Measurements from ENCODE around the gene OR2L3.
"Not testable (repeated sequence)": the region's sequence is repeated elsewhere in the genome, so short reads cannot be mapped to it uniquely, and the experiment has no call there.

The OR2L3 gene

DNA sequence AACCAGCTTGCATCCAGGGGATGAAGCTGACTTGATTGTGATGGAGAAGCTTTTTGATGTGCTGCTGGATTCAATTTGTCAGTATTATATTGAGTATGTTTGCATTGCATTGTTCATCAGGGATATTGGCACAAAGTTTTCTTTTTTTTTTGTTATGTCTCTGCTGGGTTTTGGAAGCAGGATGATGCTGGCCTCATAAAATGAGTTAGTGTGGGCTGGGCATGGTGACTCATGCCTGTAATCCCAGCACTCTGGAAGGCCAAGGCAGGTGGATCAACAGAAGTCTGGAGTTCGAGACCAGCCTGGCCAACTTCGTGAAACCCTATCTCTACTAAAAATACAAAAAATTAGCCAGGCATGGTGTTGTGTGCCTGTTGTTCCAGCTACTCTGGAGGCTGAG is 8.6 kb downstream of the OR2L3 start:
- no peaks in the 10 kb centered on the region for H3K4me1 ChIP-seq (ENCODE audit: control insufficient read depth, insufficient read depth, low read length)
- H3K36me3 ChIP-seq (ENCODE audit: control insufficient read depth in 2 of 2, insufficient read depth in 2 of 2, low read length in 2 of 2) = no peaks in the 10 kb centered on the region
- no peak overlapping the region for H3K4me3 ChIP-seq (ENCODE audit: low read length in 2 of 2)
- no peak overlapping the region for H3K9ac ChIP-seq (ENCODE audit: low read length in 2 of 2)
- no peaks in the 10 kb centered on the region for H3K27me3 ChIP-seq (ENCODE audit: control insufficient read depth in 1 of 2, insufficient read depth in 2 of 2, low read length in 2 of 2)
- no peak overlapping the region for H3K27ac ChIP-seq (ENCODE audit: low read length)
- H3K9me3 ChIP-seq (ENCODE audit: control insufficient read depth in 2 of 2, low read length in 2 of 2) = no peaks in the 10 kb centered on the region

DNA sequence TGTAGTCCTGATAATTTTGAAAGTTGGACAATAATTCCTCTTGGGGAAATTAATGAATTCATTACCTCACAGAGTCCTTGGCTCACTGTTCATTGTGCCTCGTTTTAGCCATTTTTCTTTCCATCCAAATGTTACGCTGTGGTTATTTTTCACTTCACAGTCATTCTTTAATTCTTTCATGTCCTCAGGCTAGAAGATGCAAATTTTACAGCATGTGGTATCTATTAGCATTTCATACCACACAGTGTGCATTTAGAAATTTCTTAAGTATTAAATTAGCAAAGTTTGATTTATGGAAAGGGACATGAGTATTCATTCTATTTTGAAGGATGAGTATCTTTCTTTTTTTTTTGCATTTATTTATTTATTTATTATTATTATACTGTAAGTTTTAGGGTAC is 18.4 kb downstream of the OR2L3 start:
- Histone ChIP-seq H3K27me3 (ENCODE audit: control insufficient read depth in 1 of 2, insufficient read depth in 2 of 2, low read length in 2 of 2) (no peaks in the 10 kb centered on the region), H3K27ac (ENCODE audit: low read length) (no peak overlapping the region), H3K9me3 (ENCODE audit: control insufficient read depth in 2 of 2, low read length in 2 of 2) (no peaks in the 10 kb centered on the region), H3K4me3 (ENCODE audit: low read length in 2 of 2) (no peak overlapping the region), H3K9ac (ENCODE audit: low read length in 2 of 2) (no peak overlapping the region), H3K36me3 (ENCODE audit: control insufficient read depth in 2 of 2, insufficient read depth in 2 of 2, low read length in 2 of 2) (no peaks in the 10 kb centered on the region), H3K4me1 (ENCODE audit: control insufficient read depth, insufficient read depth, low read length) (no peaks in the 10 kb centered on the region)

DNA sequence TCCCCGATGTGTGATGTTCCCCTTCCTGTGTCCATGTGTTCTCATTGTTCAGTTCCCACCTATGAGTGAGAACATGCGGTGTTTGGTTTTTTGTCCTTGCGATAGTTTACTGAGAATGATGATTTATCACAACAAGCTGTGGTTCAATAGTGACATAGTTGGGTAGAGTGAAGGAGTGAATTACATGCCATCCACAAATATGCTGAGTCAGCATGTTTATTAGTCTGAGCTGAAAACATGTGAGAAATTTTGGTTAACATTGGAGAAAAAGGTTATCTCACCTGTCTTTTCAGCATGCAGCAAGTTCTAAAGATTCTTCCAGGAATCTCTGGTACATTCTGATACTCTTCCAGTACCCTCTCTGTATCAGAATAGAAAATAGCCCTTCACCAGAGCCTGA is 19.0 kb downstream of the OR2L3 start:
- no peak overlapping the region for H3K27ac ChIP-seq (ENCODE audit: low read length)
- no peak overlapping the region for H3K4me3 ChIP-seq (ENCODE audit: low read length in 2 of 2)
- H3K9me3 ChIP-seq (ENCODE audit: control insufficient read depth in 2 of 2, low read length in 2 of 2) = no peaks in the 10 kb centered on the region
- H3K4me1 ChIP-seq (ENCODE audit: control insufficient read depth, insufficient read depth, low read length) = no peaks in the 10 kb centered on the region
- H3K27me3 ChIP-seq (ENCODE audit: control insufficient read depth in 1 of 2, insufficient read depth in 2 of 2, low read length in 2 of 2) = no peaks in the 10 kb centered on the region
- H3K36me3 ChIP-seq (ENCODE audit: control insufficient read depth in 2 of 2, insufficient read depth in 2 of 2, low read length in 2 of 2) = no peaks in the 10 kb centered on the region
- no peak overlapping the region for H3K9ac ChIP-seq (ENCODE audit: low read length in 2 of 2)

- H3K4me3 ChIP-seq (ENCODE audit: low read length in 2 of 2); H3K27ac ChIP-seq (ENCODE audit: low read length); H3K4me1 ChIP-seq (ENCODE audit: control insufficient read depth, insufficient read depth, low read length); H3K36me3 ChIP-seq (ENCODE audit: control insufficient read depth in 2 of 2, insufficient read depth in 2 of 2, low read length in 2 of 2); H3K9ac ChIP-seq (ENCODE audit: low read length in 2 of 2); H3K27me3 ChIP-seq (ENCODE audit: control insufficient read depth in 1 of 2, insufficient read depth in 2 of 2, low read length in 2 of 2); H3K9me3 ChIP-seq (ENCODE audit: control insufficient read depth in 2 of 2, low read length in 2 of 2): not testable (repeated sequence)
These were observed 37.2 kb downstream of the OR2L3 start for GRCh38 chr1:248083864-248084263.

GRCh38 chr1:248094884-248095283 is 48.2 kb downstream of the OR2L3 start, which contains the start of gene OR2L13:
OR2L13 (plus strand) TSS chr1:248095184; CDS start chr1:248099376, 4,192 bp downstream.
- Histone ChIP-seq H3K4me1 (ENCODE audit: control insufficient read depth, insufficient read depth, low read length) (no peaks in the 10 kb centered on the region), H3K9ac (ENCODE audit: low read length in 2 of 2) (no peak within 1 kb of the TSS), H3K36me3 (ENCODE audit: control insufficient read depth in 2 of 2, insufficient read depth in 2 of 2, low read length in 2 of 2) (no peaks in the 10 kb centered on the region), H3K9me3 (ENCODE audit: control insufficient read depth in 2 of 2, low read length in 2 of 2) (peaks cover 0 to 2% of the 10 kb centered on the region in 2 donors), H3K27ac (ENCODE audit: low read length) (no peak within 1 kb of the TSS), H3K4me3 (ENCODE audit: low read length in 2 of 2) (no peak within 1 kb of the TSS), H3K27me3 (ENCODE audit: control insufficient read depth in 1 of 2, insufficient read depth in 2 of 2, low read length in 2 of 2) (no peaks in the 10 kb centered on the region)

GRCh38 chr1:248098529-248098928 is 51.9 kb downstream of the OR2L3 start:
- Histone ChIP-seq H3K9ac (ENCODE audit: low read length in 2 of 2) (no peak overlapping the region), H3K9me3 (ENCODE audit: control insufficient read depth in 2 of 2, low read length in 2 of 2) (no peaks in the 10 kb centered on the region), H3K27me3 (ENCODE audit: control insufficient read depth in 1 of 2, insufficient read depth in 2 of 2, low read length in 2 of 2) (no peaks in the 10 kb centered on the region), H3K36me3 (ENCODE audit: control insufficient read depth in 2 of 2, insufficient read depth in 2 of 2, low read length in 2 of 2) (no peaks in the 10 kb centered on the region), H3K4me1 (ENCODE audit: control insufficient read depth, insufficient read depth, low read length) (no peaks in the 10 kb centered on the region), H3K27ac (ENCODE audit: low read length) (no peak overlapping the region), H3K4me3 (ENCODE audit: low read length in 2 of 2) (no peak overlapping the region)

DNA sequence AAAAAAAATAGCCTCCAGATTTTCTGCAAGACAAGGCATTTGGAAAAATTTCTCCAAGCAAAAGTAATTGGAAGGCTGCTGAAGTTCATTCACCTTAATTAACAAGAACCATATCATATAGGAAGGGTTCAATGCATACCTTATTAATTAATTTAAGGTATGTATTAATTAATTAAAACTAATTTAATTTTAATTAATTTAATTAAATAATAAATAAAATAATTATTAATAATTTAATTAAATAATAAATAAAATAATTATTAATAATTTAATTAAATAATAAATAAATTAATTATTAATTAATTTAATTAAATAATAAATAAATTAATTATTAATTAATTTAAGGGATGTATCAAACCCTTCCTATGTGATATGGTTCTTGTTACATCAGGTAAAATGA is 56.2 kb downstream of the OR2L3 start:
- Histone ChIP-seq H3K27ac (ENCODE audit: low read length) (no peak overlapping the region), H3K4me1 (ENCODE audit: control insufficient read depth, insufficient read depth, low read length) (no peaks in the 10 kb centered on the region), H3K4me3 (ENCODE audit: low read length in 2 of 2) (no peak overlapping the region), H3K36me3 (ENCODE audit: control insufficient read depth in 2 of 2, insufficient read depth in 2 of 2, low read length in 2 of 2) (no peaks in the 10 kb centered on the region), H3K9me3 (ENCODE audit: control insufficient read depth in 2 of 2, low read length in 2 of 2) (no peaks in the 10 kb centered on the region), H3K9ac (ENCODE audit: low read length in 2 of 2) (no peak overlapping the region), H3K27me3 (ENCODE audit: control insufficient read depth in 1 of 2, insufficient read depth in 2 of 2, low read length in 2 of 2) (no peaks in the 10 kb centered on the region)

GRCh38 chr1:248111157-248111556 is 64.5 kb downstream of the OR2L3 start:
- Histone ChIP-seq H3K4me1 (ENCODE audit: control insufficient read depth, insufficient read depth, low read length) (no peaks in the 10 kb centered on the region), H3K36me3 (ENCODE audit: control insufficient read depth in 2 of 2, insufficient read depth in 2 of 2, low read length in 2 of 2) (no peaks in the 10 kb centered on the region), H3K9me3 (ENCODE audit: control insufficient read depth in 2 of 2, low read length in 2 of 2) (peaks cover 7 to 13% of the 10 kb centered on the region in 2 donors), H3K27ac (ENCODE audit: low read length) (no peak overlapping the region), H3K27me3 (ENCODE audit: control insufficient read depth in 1 of 2, insufficient read depth in 2 of 2, low read length in 2 of 2) (no peaks in the 10 kb centered on the region), H3K9ac (ENCODE audit: low read length in 2 of 2) (no peak overlapping the region), H3K4me3 (ENCODE audit: low read length in 2 of 2) (no peak overlapping the region)

All from stomach smooth muscle (tissue), 2 donors.